CD4-positive, alpha-beta T cell treated with Interleukin-4 for 1 hour (primary cell): ENCODE results near the gene CHD9.
A peak's percentile ranks its signal among the peaks of the same experiment; 100 is the strongest.
"Not testable (repeated sequence)": the region's sequence is repeated elsewhere in the genome, so short reads cannot be mapped to it uniquely, and the experiment has no call there.

Experiments
- DNase-seq, 2 donors: peaks; one replicate each; pipeline ENCODE4 v3.0.0-alpha.2; 2020 to 2022

Gene CHD9

GRCh38 chr16:53211253-53211652 lies 156.5 kb downstream of the CHD9 start:
- DNase-seq = no peak

GRCh38 chr16:53212893-53213223 lies 158.1 kb downstream of the CHD9 start:
- no peak for DNase-seq

GRCh38 chr16:53213542-53213941 lies 158.8 kb downstream of the CHD9 start:
- DNase-seq = no peak

- no peak for DNase-seq
Measured at GRCh38 chr16:53216798-53217197, 162.0 kb downstream of the CHD9 start.

GRCh38 chr16:53219371-53219770 lies 164.6 kb downstream of the CHD9 start:
- DNase-seq = no peak

GRCh38 chr16:53219795-53220454 lies 165.1 kb downstream of the CHD9 start:
- DNase-seq = no peak

- DNase-seq = peak in 1 of 2 donors; percentile 15
Measured at GRCh38 chr16:53220585-53220984, 165.8 kb downstream of the CHD9 start.

GRCh38 chr16:53224951-53225533 lies 170.3 kb downstream of the CHD9 start:
- DNase-seq = no peak

GRCh38 chr16:53232826-53233529 lies 178.2 kb downstream of the CHD9 start:
- no peak for DNase-seq

- DNase-seq = no peak
Measured at GRCh38 chr16:53234836-53235235, 180.0 kb downstream of the CHD9 start.

GRCh38 chr16:53235851-53236250 lies 181.1 kb downstream of the CHD9 start:
- no peak for DNase-seq

- no peak for DNase-seq
Measured at GRCh38 chr16:53249331-53249730, 194.5 kb downstream of the CHD9 start.

GRCh38 chr16:53257001-53257400 lies 202.2 kb downstream of the CHD9 start:
- DNase-seq = no peak

- no peak for DNase-seq
Measured at GRCh38 chr16:53258809-53259208, 204.0 kb downstream of the CHD9 start.

- no peak for DNase-seq
Measured at GRCh38 chr16:53261276-53261675, 206.5 kb downstream of the CHD9 start.

GRCh38 chr16:53262645-53263044 lies 207.9 kb downstream of the CHD9 start:
- DNase-seq = no peak

- DNase-seq = no peak
Measured at GRCh38 chr16:53266156-53266555, 211.4 kb downstream of the CHD9 start.

GRCh38 chr16:53278498-53278897 lies 223.7 kb downstream of the CHD9 start:
- DNase-seq = not testable (repeated sequence)

- DNase-seq = no peak
Measured at GRCh38 chr16:53281280-53281679, 226.5 kb downstream of the CHD9 start.

- DNase-seq = no peak
Measured at GRCh38 chr16:53281859-53282258, 227.1 kb downstream of the CHD9 start.

- no peak for DNase-seq
Measured at GRCh38 chr16:53282328-53282727, 227.5 kb downstream of the CHD9 start.

GRCh38 chr16:53282975-53283946 lies 228.5 kb downstream of the CHD9 start:
- DNase-seq = peak in 1 of 2 donors; percentile 38

- DNase-seq = no peak
Measured at GRCh38 chr16:53285236-53285635, 230.4 kb downstream of the CHD9 start.
